Embryonic facial prominence (tissue), 1 donor: Measurements from ENCODE around the gene LXN.
A peak's percentile ranks its signal among the peaks of the same experiment; 100 is the strongest.
"Not testable (repeated sequence)": the region's sequence is repeated elsewhere in the genome, so short reads cannot be mapped to it uniquely, and the experiment has no call there.

Experiments
- DNase-seq: peaks from one replicate; pipeline ENCODE4 v3.0.0-alpha.2; 2016; ENCODE audit errors: extremely low spot score

Gene LXN

GRCh38 chr3:158672215-158673176 lies at the start of gene LXN:
Gene LXN (minus strand): TSS chr3:158672648. CDS start chr3:158672478, 170 bp downstream.
- peak; percentile 68 for DNase-seq

GRCh38 chr3:158722108-158722507 lies 49.7 kb upstream of the LXN start:
- DNase-seq, result no peak

GRCh38 chr3:158718490-158719170 lies 46.2 kb upstream of the LXN start:
- DNase-seq, result no peak

GRCh38 chr3:158717576-158717975 lies 45.1 kb upstream of the LXN start:
- no peak for DNase-seq

- no peak for DNase-seq
Observed at GRCh38 chr3:158713094-158713499, 40.6 kb upstream of the LXN start.

- DNase-seq, result no peak
Observed at GRCh38 chr3:158712443-158712842, 40.0 kb upstream of the LXN start.

- DNase-seq, result no peak
Observed at GRCh38 chr3:158711886-158712285, 39.4 kb upstream of the LXN start.

- DNase-seq, result no peak
Observed at GRCh38 chr3:158710601-158711000, 38.2 kb upstream of the LXN start.

- DNase-seq, result no peak
Observed at GRCh38 chr3:158709666-158710083, 37.2 kb upstream of the LXN start.

GRCh38 chr3:158703566-158703965 lies 31.1 kb upstream of the LXN start:
- no peak for DNase-seq

- DNase-seq, result no peak
Observed at GRCh38 chr3:158702815-158703481, 30.5 kb upstream of the LXN start.

GRCh38 chr3:158701420-158702065 lies 29.1 kb upstream of the LXN start:
- no peak for DNase-seq

GRCh38 chr3:158700559-158700958 lies 28.1 kb upstream of the LXN start:
- DNase-seq, result no peak

GRCh38 chr3:158696618-158697017 lies 24.2 kb upstream of the LXN start:
- no peak for DNase-seq

GRCh38 chr3:158693866-158694456 lies 21.5 kb upstream of the LXN start:
- not testable (repeated sequence) for DNase-seq

GRCh38 chr3:158685159-158685558 lies 12.7 kb upstream of the LXN start:
- DNase-seq, result no peak

GRCh38 chr3:158683230-158683962 lies 10.9 kb upstream of the LXN start:
- DNase-seq, result no peak

- DNase-seq, result no peak
Observed at GRCh38 chr3:158680861-158681260, 8.4 kb upstream of the LXN start.

GRCh38 chr3:158679547-158680000 lies 7.1 kb upstream of the LXN start:
- DNase-seq, result no peak

GRCh38 chr3:158678687-158679086 lies 6.2 kb upstream of the LXN start:
- DNase-seq, result no peak

GRCh38 chr3:158671821-158672214 lies 630 bp downstream of the LXN start:
- no peak for DNase-seq
